Hepatocyte (in vitro differentiated cells): ENCODE results near the gene STMN1.

Experiments
- EZH2phosphoT487 ChIP-seq: fragments of 200-600 bp; sonication (generic); IDR thresholded peaks from one replicate; pipeline ENCODE4 v1.6.1; 2018; ENCODE audit warnings: antibody characterized with exemption, mild to moderate bottlenecking, low read depth, moderate library complexity; ENCODE audit not compliant: unreplicated experiment, severe bottlenecking
- TF ChIP-seq, protein P1 (sequence below): fragments of 200-600 bp; sonication (generic); IDR thresholded peaks from 2 replicates; pipeline ENCODE4 v1.5.1; 2016; ENCODE audit warnings: antibody characterized with exemption, mild to moderate bottlenecking; ENCODE audit not compliant: poor library complexity

DNA sequence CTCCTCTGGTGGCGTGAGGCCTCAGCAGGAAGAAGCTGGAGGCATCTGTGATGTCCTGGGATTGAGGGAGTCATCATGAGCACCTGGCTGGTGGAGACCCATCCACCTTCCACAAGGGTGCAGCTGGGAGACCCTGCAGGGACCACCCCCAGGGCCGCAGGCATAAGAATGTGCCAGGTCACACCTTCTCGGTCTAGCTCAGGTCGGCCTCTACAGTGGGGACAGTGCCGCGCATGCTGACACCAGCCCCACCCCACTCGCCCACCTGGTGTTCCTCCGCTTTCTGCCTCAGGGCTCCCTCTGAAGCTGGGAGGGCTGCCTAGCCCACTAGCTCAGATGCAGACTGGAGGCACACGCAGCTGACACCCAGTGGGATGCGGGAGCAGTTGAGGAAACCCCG lies 25.0 kb downstream of the STMN1 start:
- TF ChIP-seq, protein P1, sequence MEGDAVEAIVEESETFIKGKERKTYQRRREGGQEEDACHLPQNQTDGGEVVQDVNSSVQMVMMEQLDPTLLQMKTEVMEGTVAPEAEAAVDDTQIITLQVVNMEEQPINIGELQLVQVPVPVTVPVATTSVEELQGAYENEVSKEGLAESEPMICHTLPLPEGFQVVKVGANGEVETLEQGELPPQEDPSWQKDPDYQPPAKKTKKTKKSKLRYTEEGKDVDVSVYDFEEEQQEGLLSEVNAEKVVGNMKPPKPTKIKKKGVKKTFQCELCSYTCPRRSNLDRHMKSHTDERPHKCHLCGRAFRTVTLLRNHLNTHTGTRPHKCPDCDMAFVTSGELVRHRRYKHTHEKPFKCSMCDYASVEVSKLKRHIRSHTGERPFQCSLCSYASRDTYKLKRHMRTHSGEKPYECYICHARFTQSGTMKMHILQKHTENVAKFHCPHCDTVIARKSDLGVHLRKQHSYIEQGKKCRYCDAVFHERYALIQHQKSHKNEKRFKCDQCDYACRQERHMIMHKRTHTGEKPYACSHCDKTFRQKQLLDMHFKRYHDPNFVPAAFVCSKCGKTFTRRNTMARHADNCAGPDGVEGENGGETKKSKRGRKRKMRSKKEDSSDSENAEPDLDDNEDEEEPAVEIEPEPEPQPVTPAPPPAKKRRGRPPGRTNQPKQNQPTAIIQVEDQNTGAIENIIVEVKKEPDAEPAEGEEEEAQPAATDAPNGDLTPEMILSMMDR = no peak
- no peak for TF ChIP-seq EZH2phosphoT487
